Stimulated activated CD8-positive, alpha-beta memory T cell treated with anti-CD3 and anti-CD28 coated beads, Interleukin-4, amount 100 ng/mL, for 1 hour (primary cell): ENCODE measurements around the gene SLC35A3.
"Not testable (repeated sequence)": the region's sequence is repeated elsewhere in the genome, so short reads cannot be mapped to it uniquely, and the experiment has no call there.

Experiments used
- DNase-seq, 2 donors: peaks; one replicate each; pipeline ENCODE4 v3.0.0-alpha.2; 2020; ENCODE audit warnings: low read depth in 2 of 2, low spot score in 1 of 2

SLC35A3 gene

GRCh38 chr1:100028765-100029164, 59.0 kb downstream of the SLC35A3 start:
- no peak for DNase-seq

- DNase-seq = no peak
Measured at GRCh38 chr1:100034470-100034869, 64.7 kb downstream of the SLC35A3 start.

- no peak for DNase-seq
Measured at GRCh38 chr1:100035214-100035613, 65.4 kb downstream of the SLC35A3 start.

GRCh38 chr1:100036718-100037655, 67.2 kb downstream of the SLC35A3 start:
- DNase-seq = no peak

- no peak for DNase-seq
Measured at GRCh38 chr1:100037656-100037926, 67.8 kb downstream of the SLC35A3 start.

GRCh38 chr1:100037927-100038659, 68.3 kb downstream of the SLC35A3 start:
- DNase-seq = peak; percentile 76 to 77

- DNase-seq = peak; percentile 28 to 45
Measured at GRCh38 chr1:100038660-100039287, 69.0 kb downstream of the SLC35A3 start.

GRCh38 chr1:100039591-100039990, 69.8 kb downstream of the SLC35A3 start:
- no peak for DNase-seq

GRCh38 chr1:100045206-100045605, 75.4 kb downstream of the SLC35A3 start:
- no peak for DNase-seq

- not testable (repeated sequence) for DNase-seq
Measured at GRCh38 chr1:100047235-100047708, 77.5 kb downstream of the SLC35A3 start.

- no peak for DNase-seq
Measured at GRCh38 chr1:100050139-100050538, 80.3 kb downstream of the SLC35A3 start.

- no peak for DNase-seq
Measured at GRCh38 chr1:100051401-100051800, 81.6 kb downstream of the SLC35A3 start.

- DNase-seq = no peak
Measured at GRCh38 chr1:100051893-100052292, 82.1 kb downstream of the SLC35A3 start.

GRCh38 chr1:100053119-100053518, 83.3 kb downstream of the SLC35A3 start:
- DNase-seq = no peak

GRCh38 chr1:100053727-100054126, 83.9 kb downstream of the SLC35A3 start:
- DNase-seq = no peak

GRCh38 chr1:100061681-100062080, 91.9 kb downstream of the SLC35A3 start:
- DNase-seq = no peak

GRCh38 chr1:100065183-100065968, 95.6 kb downstream of the SLC35A3 start:
- DNase-seq = no peak

- DNase-seq = no peak
Measured at GRCh38 chr1:100065969-100066227, 96.1 kb downstream of the SLC35A3 start.

- no peak for DNase-seq
Measured at GRCh38 chr1:100070201-100070939, 100.6 kb downstream of the SLC35A3 start.

- no peak for DNase-seq
Measured at GRCh38 chr1:100073531-100073930, 103.7 kb downstream of the SLC35A3 start.
